ENCODE measurements around the gene EGLN1.

GRCh38 chr1:231422798-231423309 lies 767 bp upstream of the EGLN1 start:
- TF ChIP-seq CTCF (conservative IDR thresholded peaks at IDR 0.05; ENCODE audit: low read length), result peak; percentile 17; the same call in 1 of the 2 replicates
- TF ChIP-seq EZH2phosphoT487 (IDR thresholded peaks at IDR 0.05; ENCODE audit: borderline replicate concordance, low read depth, low read length), result no peak
